Bone marrow (tissue), 2 donors: ENCODE results near the gene ATG13.

ENCODE experiments used
- DNase-seq, 2 donors: peaks; one replicate each; lab custom pipeline; 2025; lab: John Stamatoyannopoulos, UW

ATG13 gene

DNA sequence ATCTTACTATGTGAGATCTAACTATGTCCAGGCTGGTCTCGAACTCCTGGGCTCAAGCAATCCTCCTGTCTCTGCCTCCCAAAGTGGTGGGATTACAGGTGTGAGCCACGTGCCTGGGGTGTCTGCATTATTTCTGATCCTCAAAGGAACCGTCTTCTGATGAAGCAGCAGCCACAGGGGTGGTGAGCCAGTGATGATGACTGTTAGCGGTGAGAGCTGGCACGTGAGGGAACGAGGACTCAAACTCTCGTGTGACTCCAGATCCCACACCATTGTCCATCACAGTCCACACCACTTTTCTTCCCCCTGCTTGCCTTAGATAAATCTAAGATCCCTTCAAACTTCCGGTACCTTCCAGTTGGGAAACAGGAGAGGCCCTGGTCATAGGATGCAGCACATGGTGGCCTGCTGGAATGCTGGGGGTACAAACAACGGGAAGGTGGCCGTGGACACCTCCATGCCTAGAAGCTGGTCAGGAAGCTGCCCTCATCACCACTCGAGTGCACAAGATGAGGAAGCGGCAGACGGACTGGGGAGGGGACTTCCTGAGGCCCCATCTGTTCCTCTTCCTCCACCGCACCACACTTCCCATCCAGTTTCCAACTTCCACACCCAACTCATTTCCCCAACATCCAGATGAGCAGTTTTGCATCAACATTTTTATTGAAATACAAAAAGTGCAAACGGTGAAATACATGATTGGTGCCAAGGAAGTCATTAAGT, 59.2 kb downstream of the ATG13 start:
- no peak for DNase-seq

DNA sequence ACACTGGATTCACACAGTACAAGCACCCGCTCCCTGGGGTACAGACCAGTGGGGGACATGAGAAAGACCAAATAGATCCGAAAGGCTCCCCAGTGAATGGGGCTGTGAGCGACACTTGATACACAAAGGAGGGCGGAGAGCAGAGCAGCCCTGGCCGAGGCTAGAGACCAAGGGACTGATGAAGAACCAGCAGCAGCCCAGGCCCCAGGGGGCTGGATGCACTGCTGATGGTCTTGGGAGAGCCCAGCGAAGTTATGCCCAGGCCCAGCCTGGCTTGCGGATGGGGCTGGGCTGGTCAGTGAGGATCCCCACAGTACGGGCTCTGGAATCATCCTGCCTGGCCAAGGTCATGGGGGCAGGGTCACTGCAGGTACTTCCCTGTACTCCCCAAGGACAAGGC, 59.8 kb downstream of the ATG13 start:
- DNase-seq, result no peak

- DNase-seq, result no peak
Measured at GRCh38 chr11:46677991-46678740, 60.8 kb downstream of the ATG13 start.

GRCh38 chr11:46678741-46679130, 61.4 kb downstream of the ATG13 start:
- DNase-seq, result no peak

- DNase-seq, result no peak
Measured at GRCh38 chr11:46679241-46680163, 62.1 kb downstream of the ATG13 start.

- DNase-seq, result no peak
Measured at GRCh38 chr11:46680164-46680760, 62.9 kb downstream of the ATG13 start.

DNA sequence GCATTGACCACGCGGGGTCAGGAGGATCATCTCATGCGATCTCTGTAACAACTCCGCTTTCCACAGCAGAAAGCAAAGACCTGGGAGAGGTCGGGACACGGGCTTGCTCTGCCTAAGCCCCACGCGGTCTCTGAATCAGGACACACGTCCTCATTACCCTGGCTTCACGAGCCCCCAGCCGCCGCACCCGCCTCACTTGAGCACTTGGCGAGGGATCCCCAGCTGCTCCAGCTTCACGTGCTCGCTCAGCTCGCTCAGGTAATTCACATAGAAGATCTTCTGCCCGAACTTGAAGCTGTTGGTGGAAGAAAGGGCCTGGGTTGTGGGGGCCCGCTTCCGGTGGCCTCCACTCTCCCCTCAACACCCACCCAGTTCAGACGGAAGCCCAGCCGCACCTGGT, 63.5 kb downstream of the ATG13 start:
- DNase-seq, result no peak

DNA sequence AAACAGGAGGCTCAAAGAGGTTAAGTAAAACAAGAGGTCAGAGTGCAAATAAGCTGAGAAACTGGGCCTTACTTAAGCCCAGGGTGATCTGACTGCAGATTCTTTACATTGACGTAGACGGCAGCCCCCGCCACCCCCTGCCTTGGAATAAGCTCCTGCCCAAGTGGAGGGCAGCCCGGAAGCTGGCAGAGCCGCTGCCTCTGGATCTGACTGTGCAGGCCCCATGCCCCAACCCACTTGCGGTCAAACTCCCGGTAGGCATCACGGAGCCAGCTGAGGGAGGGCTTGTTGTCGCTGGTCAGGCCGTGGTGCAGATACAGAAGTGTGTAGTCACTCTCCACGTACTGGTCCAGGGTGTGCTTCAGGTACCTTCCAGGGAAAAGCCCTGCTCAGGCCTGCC, 64.5 kb downstream of the ATG13 start:
- no peak for DNase-seq

GRCh38 chr11:46682773-46683752, 65.7 kb downstream of the ATG13 start:
- no peak for DNase-seq

- no peak for DNase-seq
Measured at GRCh38 chr11:46684367-46684766, 67.0 kb downstream of the ATG13 start.

DNA sequence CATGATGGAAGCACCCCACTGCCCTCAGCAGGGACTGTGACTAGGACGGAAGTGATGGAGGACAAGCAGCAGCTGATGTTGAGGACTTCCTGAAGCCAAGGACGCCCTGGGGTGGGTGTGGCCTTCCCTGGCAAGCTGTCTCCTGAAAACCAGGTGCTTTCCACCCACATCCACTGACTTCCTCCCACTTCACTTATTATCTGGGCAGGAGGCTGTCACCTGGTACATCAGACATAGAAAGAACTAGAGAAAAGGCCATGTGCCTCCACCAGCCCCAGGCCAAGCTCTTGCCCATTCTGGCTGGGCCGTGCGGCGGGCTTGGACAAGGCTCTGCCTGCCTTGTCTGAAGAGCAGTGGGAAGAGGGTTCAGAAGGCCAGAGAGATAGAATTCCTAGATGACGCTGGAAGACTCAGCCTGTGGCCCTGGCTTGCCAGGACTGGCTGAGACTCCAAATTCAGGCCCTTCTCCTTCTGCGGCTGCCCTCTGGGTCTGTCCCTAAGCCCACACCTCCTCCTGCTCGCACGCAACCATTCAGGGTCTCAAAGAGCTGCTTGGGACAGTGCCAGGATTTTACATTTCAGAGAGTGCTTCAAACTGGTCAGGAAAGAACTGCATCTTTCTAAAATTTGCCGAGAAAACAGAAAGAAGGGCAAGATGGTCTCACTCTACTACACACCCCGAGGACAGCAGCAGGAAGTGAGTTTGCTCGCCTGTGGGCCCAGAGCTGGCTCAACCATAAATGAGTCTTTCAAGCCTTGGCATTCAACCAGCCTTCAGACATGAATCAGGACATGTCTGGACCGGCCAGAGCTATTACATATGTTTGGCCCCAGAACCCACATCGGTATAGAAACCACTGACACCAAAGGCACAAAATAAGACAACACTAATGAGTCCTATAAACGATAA, 69.8 kb downstream of the ATG13 start:
- no peak for DNase-seq

DNA sequence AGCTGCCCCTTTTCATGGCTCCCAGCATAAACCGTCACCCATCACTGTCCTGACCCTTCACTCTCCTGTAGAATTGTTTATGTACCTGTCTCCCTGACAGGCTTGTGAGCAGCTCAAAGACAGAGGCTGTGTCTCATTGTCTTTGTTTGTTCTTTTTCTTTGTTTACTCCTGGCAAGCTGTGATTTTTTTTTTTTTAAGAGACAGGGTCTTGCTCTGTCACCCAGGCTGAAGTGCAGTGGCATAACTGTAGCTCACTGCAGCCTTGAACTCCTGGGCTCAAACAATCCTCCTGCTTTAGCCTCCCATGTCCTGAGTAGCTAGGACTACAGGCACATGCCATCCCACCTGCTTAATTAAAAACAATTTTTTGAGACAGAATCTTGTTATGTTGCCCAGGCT, 73.3 kb downstream of the ATG13 start:
- no peak for DNase-seq

GRCh38 chr11:46692450-46692849, 75.1 kb downstream of the ATG13 start:
- no peak for DNase-seq

DNA sequence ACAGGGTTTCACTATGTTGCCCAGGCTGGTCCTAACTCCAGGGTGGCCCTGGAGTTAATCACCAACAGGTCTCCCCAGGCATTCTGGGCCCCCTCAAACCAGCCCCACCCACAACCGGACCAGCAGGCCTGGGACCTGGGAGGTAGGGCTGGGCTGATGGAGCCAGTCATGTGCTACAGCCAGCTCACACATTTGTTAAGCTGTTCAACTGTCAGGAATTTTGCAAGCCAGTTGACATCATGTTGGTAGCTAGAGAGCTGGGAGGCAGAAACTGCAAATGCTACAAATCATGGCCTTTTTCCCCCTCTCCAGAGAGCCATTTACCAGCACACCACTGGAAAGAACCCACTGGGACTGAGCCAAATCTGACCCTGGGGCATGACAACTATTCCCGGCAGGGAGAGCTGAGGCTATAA, 76.3 kb downstream of the ATG13 start:
- no peak for DNase-seq

- no peak for DNase-seq
Measured at GRCh38 chr11:46694072-46694471, 76.7 kb downstream of the ATG13 start.

- DNase-seq, result no peak
Measured at GRCh38 chr11:46694607-46695006, 77.3 kb downstream of the ATG13 start.

- DNase-seq, result no peak
Measured at GRCh38 chr11:46695345-46696211, 78.2 kb downstream of the ATG13 start.

DNA sequence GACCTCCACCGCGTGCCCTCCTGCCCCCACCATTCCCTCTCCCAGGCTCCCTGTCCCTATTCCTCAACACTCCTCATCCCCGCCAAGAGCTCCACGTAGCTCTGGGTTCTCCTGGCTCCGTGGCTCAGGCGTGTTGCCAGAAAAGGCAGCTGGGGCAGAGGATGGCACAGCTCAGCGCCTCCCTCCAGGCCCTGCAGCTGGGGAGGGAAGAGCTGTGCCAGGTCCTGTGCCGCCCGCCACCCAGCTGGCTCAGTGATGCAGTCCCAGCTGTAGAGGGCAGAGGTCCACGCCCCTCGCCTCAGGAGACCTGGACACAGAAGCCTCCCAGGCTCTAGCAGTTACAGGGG, 78.8 kb downstream of the ATG13 start:
- no peak for DNase-seq

- no peak for DNase-seq
Measured at GRCh38 chr11:46697303-46697702, 80.0 kb downstream of the ATG13 start.
